HG02678 (cell line): ENCODE results near the gene RFC2.

Experiments
- ATAC-seq: cut with Tn5 transposase; IDR thresholded peaks from one replicate; pipeline ENCODE4 v1.9.1; 2021; ENCODE audit warnings: mild to moderate bottlenecking, moderate library complexity; ENCODE audit not compliant: unreplicated experiment

Gene RFC2

GRCh38 chr7:74254129-74254857 lies at the start of gene RFC2:
TSS of gene RFC2 (minus strand) at chr7:74254399. CDS start at chr7:74254383, 16 bp downstream.
- peak; percentile 93 for ATAC-seq

GRCh38 chr7:74302745-74303221 lies 48.6 kb upstream of the RFC2 start:
- no peak for ATAC-seq

GRCh38 chr7:74300926-74301325 lies 46.7 kb upstream of the RFC2 start:
- ATAC-seq: no peak

- ATAC-seq: no peak
These were observed 45.2 kb upstream of the RFC2 start for GRCh38 chr7:74299401-74299800.

GRCh38 chr7:74297516-74298233 lies 43.5 kb upstream of the RFC2 start:
- no peak for ATAC-seq

- ATAC-seq: no peak
These were observed 40.2 kb upstream of the RFC2 start for GRCh38 chr7:74294191-74294998.

- ATAC-seq: no peak
These were observed 39.3 kb upstream of the RFC2 start for GRCh38 chr7:74293577-74293908.

- no peak for ATAC-seq
These were observed 38.8 kb upstream of the RFC2 start for GRCh38 chr7:74292757-74293576.

DNA sequence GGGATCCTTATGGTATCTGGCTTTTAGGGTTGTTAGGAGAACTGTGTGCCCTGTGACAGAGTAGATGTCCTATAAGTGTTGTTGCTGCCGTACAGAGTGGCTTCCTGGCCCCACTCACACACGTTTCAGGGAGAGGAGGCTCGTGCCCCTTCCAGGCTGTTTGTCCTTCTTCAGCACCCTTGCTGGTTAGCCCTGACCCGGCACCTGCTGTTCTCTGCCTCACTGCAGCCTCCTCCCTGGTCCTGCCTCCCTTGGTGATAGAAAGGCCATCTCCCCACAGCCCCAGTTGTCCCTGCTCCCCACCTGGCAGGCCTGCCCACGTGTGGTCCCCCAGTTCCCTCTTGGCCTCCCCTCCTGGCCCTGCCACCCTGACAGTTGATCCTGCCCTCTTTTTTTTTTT lies 37.3 kb upstream of the RFC2 start:
- ATAC-seq: no peak

GRCh38 chr7:74290981-74291441 lies 36.8 kb upstream of the RFC2 start:
- no peak for ATAC-seq

GRCh38 chr7:74290553-74290950 lies 36.4 kb upstream of the RFC2 start:
- ATAC-seq: no peak

- peak; percentile 11 for ATAC-seq
These were observed 35.7 kb upstream of the RFC2 start for GRCh38 chr7:74289659-74290552.

DNA sequence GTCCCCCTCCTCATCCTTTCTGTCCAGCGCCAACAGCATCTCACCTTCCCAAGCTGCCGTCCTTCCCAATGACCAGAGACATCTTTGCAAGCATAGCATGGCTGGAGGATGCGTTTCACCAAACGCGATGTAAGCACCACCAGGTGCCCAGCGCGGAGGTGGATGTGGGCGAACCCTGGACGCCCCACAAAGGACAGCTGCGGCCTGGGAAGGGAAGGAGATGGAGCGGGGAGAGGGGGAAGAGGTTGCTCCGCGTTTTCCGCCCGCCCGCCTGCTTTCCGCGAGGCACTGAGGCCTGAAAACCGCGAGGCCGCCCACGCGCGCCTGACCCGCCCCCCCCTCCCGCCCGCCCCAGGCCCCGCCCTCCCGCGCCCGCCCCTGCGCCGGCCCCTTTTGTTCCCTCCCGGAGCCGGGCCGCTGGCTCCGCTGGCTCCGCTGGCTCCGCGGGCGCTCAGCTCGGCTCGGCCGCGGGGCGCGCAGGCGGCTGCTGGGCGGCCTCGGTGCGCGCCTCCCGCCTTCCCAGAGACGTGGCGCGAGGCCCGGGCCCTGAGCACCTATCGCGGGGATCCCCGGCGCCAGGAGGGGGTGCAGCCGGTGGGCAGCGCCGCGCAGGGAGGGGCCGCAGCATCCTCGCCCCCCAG lies 34.9 kb upstream of the RFC2 start, which contains the start of gene CLIP2:
Gene CLIP2 (plus strand): TSS at position 390 of the 641 bp plus-strand sequence. CDS start 28,140 bp downstream, outside the sequence.
- peak; percentile 52 for ATAC-seq

DNA sequence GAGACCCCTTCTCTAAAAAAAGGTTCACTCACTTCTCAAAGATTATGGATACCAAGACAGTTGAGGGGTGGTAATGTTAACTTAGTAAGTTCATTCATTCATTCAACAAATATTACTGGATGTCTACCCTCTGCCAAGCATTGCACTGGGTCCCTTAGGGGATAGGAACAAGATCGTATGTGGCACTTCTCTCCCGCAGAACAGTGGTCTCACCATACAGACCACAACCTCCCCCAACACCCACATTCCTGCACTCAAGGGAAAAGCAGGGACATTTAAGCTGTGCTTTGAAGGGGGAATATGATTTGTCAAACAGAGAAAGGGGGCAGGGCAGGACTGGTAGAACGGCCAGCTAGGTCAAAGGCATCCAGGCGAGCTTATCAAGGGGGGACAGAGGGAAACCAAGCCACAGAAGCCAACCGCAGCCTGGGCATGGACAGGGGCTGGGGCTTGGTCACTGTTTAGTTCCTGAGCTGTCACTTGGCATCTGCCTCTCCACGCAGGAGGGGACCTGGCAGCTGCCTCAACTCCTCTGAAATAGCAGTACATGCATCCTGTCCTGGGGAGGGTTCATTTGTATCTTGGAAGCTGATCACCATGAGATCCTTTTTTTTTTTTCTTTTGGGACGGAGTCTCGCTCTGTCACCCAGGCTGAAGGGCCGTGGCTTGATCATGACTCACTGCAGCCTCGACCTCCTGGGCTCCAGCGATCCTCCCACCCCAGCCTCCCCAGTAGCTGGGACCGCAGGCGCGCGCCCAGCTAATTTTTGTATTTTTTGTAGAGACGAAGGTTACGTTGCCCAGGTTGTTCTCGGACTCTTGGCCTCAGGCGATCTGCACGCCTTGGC lies 34.1 kb upstream of the RFC2 start:
- no peak for ATAC-seq

GRCh38 chr7:74287303-74288033 lies 33.3 kb upstream of the RFC2 start:
- no peak for ATAC-seq

DNA sequence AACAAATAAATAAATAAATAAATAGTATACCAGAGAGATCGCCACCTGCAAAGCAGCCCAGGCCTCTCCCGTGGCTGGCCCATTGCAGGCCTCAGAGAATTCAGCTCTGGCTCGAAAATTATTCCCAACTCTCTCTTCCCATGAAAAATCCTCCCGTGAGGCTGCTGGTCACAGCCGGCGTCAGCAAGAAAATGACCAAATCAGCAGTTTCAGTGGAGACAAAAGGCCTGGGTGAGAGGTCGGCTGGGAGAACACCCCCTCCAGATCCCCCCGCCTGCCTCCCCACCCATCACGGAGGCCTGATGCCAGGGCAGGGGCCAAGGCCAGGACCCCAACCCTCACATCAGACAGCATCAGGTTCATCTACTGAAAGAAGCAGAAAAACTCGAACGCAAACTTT lies 31.9 kb upstream of the RFC2 start:
- no peak for ATAC-seq

DNA sequence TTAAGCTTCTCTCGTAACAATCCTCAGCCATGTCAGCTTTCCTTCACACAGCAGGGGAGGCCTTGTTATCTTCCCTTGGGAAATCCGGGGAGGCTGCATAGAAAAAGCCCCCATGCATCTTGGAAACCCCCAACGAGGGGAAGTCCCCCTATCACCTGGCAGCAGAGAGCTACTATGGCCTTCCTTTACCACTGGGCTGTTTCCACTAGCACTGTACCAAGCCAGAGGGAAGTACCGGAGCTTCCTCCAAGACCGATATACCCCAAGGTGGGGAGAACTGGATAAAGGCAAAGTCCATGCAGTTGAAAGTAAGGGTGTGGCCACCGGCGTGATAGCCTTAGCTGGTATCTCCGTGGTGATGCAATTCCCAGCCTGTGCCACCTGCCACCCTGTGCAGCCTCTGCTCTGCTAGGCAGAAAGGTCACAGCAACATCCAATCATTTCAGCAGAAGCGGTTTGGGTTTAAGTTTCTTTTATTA lies 30.6 kb upstream of the RFC2 start:
- ATAC-seq: peak; percentile 42
